RWPE1 (cell line): Measurements from ENCODE around the gene DOCK8.

ENCODE experiments used
- CTCF ChIA-PET: fragments of 350-600 bp; sonication (Branson Sonifier 250); formaldehyde crosslinking; extraction: SDS; loops from one replicate; lab custom pipeline; 2021; lab: Yijun Ruan, JAX
- POLR2A ChIA-PET: fragments of 400-600 bp; formaldehyde crosslinking; extraction: SDS; loops from one replicate; lab custom pipeline; 2020; ENCODE audit warnings: antibody characterized with exemption; ENCODE audit not compliant: low non-redundant PET; lab: Yijun Ruan, JAX
- DNase-seq: peaks from one replicate; pipeline ENCODE4 v3.0.0; 2012; ENCODE audit warnings: low spot score
- H3K27ac ChIP-seq: fragments of 450-650 bp; 2 replicates; pipeline ENCODE4 v1.5.1; 2017
- TF ChIP-seq, protein P1 (sequence below): fragments of 450-650 bp; conservative IDR thresholded peaks from 2 replicates; pipeline ENCODE4 v1.5.1; 2017; ENCODE audit warnings: low read depth, mild to moderate bottlenecking

DOCK8 gene

DNA sequence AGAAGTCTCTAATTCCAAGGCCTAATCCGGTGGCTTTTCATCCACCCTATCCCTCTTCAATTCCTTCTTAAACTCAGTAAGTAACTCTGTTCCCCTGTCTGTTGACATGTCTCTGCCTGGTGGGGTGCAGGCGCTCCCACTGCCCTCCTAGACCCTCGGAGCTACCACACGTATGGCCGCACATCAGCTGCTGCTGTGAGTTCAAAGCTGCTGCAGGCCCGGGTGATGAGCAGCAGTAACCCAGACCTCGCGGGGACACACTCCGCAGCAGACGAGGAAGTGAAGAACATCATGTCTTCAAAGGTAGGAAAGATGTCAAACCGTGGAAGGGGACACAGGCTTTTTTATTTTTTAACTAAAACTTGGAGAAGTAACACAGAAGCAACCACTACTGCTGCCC, 167.7 kb downstream of the DOCK8 start:
- no peak overlapping the region for H3K27ac ChIP-seq
- no peak for DNase-seq
- CTCF ChIA-PET = no interaction called here
- TF ChIP-seq, protein P1, sequence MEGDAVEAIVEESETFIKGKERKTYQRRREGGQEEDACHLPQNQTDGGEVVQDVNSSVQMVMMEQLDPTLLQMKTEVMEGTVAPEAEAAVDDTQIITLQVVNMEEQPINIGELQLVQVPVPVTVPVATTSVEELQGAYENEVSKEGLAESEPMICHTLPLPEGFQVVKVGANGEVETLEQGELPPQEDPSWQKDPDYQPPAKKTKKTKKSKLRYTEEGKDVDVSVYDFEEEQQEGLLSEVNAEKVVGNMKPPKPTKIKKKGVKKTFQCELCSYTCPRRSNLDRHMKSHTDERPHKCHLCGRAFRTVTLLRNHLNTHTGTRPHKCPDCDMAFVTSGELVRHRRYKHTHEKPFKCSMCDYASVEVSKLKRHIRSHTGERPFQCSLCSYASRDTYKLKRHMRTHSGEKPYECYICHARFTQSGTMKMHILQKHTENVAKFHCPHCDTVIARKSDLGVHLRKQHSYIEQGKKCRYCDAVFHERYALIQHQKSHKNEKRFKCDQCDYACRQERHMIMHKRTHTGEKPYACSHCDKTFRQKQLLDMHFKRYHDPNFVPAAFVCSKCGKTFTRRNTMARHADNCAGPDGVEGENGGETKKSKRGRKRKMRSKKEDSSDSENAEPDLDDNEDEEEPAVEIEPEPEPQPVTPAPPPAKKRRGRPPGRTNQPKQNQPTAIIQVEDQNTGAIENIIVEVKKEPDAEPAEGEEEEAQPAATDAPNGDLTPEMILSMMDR = no peak
- POLR2A ChIA-PET = no interaction called here

DNA sequence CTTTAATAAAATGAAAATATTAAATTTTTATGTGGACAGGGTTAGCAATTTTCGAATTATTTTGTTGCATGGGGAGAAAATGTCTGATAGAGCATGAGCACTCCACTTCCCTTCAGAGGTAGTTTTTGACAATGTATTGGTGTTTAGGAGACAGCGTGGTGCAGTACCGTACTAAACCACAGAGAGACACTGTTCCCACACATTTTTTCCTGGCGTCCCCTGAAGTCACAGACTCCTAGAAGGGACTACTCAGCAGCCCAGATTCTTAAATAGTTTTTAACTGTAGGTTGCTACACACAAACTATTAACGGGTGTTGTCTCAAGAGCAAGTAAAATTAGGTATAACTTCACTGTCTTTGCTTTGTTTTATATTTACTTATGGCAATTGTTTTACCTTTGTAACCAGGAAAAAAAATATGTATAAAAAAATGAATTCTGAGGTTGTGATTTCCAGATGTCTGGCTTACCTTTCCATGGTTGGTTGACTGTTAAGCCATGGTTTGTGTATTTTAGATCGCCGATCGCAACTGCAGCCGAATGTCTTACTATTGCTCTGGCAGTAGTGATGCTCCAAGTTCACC, 171.2 kb downstream of the DOCK8 start:
- ChIA-PET CTCF (interaction anchor here (0.6 kb wide), 1 partner anchor 619 kb away, joined by 4 read pairs; no protein-coding TSS in a partner anchor), POLR2A (no interaction called here)
- TF ChIP-seq, protein P1 = peak; percentile 93
- no peak overlapping the region for H3K27ac ChIP-seq
- peak; percentile 34 for DNase-seq

DNA sequence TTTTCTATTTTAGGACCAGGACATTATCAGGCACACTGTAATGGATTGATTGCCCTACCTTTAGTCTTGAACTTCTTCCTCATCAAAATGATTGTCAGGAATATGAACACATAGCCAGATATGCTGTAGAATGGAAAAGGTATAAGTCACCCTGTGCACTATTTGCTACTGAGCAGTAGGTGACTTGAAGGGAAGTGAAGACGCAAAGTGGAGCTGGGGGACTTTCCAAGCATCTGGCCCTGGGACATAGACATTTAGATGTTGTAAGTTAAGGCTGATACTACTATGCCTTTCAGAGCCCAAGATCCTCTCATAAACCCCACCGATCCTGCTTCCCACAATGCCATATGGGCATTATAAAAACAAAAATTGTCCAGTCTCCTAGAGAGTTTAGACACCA, 174.5 kb downstream of the DOCK8 start:
- no peak for DNase-seq
- TF ChIP-seq, protein P1 = no peak
- H3K27ac ChIP-seq = no peak overlapping the region
- CTCF ChIA-PET = no interaction called here
- POLR2A ChIA-PET = no interaction called here

DNA sequence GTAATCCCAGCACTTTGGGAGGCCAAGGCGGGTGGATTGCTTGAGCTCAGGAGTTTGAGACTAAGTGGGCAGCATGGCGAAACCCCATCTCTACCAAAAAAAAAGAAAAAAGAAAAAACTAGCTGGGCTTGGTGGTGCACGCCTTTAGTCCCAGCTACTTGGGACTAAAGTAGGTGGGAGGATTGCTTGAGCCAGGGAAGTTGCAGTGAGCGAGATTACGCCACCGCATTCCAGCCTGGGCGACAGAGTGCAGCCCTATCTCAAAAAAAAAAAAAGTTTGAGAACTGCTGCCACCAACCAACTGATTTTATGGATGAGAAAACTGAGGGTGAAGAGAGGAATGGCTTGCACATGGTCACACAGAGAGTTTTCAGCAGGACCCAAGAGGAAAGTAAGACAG, 175.1 kb downstream of the DOCK8 start:
- ChIA-PET POLR2A (no interaction called here), CTCF (no interaction called here)
- TF ChIP-seq, protein P1 = no peak
- no peak overlapping the region for H3K27ac ChIP-seq
- no peak for DNase-seq

DNA sequence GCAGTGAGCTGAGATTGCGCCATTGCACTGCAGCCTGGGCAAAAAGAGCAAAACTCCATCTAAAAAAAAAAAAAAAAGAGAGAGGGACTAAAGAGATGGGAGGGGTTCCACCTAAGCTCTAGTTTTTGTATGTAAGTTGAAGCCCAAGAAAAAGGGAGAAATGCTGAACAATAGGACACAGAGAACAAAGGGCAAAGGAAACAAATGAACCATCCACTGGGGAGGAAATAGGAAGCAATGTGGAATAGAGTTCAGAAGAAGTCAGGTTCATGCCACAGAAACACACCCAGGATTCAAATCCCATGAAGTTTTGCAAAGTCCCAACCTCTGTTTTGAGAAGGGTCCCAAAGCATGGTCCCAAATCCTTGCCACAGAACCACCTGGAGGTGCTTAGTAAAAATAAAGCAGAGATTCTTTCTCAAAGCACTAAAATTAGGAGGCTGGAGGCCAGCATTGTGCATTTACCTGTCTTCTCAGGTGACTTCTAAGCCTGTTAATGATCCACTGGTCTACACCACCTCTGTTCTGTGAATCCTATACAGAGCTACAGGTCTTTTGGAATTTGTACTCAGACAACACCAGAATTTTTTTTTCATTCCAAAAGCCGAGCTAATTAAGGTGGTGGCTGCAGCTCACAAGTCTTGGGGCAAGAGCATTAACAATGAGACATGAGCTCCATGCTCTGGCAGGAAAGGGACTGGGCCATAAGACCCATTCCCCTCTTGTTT, 177.6 kb downstream of the DOCK8 start:
- CTCF ChIA-PET = interaction anchor here (1.3 kb wide), 1 partner anchor 112 kb away, joined by 5 read pairs; the partner anchor contains the start of gene KANK1

DNA sequence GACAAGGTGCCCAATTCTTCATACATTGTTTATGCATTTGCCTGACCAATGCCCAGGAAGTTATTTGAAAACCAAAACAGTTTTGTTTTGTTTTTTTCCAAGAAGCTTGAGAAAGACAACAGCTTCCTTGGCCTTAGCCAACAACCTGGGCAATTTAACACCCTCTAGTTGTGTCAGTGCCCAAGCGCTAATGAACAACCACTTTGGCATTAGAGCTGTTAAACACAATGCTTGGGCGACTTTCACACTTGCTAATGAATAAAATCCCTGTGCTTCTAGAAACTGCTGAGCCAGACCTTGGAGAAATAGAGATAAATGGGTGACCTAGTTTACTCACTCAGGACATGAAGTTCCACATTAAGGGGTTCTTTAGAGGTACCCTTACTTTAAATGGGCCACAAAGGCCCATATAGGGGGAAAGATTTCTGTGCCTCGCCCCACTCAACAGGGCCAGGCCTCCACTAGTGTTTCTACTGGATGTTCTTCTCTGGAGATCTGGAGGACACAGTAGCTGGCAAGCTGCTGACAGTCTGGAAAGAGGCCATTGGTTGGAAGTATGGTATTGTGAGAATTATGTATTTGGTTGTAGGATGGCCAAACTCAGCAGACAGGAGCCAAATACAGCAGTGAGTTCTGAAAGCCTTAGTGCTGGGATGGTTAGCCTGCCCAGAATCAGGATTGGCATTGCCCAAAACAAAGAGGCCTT, 179.8 kb downstream of the DOCK8 start:
- CTCF ChIA-PET = no interaction called here
- no peak for DNase-seq
- POLR2A ChIA-PET = no interaction called here
- TF ChIP-seq, protein P1 = no peak
- no peak overlapping the region for H3K27ac ChIP-seq

More for the DNA sequence above, 177.6 kb downstream of the DOCK8 start:
- H3K27ac ChIP-seq = no peak overlapping the region
- POLR2A ChIA-PET = no interaction called here
- DNase-seq = no peak
- TF ChIP-seq, protein P1 = no peak
